ENCODE data around the gene HRG. TPM values are rescaled to one million over a fixed set of nuclear protein-coding genes. Genes with fewer than 3 reads are reported as not detected.

Gene HRG
- total RNA-seq, 1 experiment from 2014 or later: 0.10 TPM

- DNase-seq (ENCODE audit: extremely low read depth, low read depth): no peak
Measured at GRCh38 chr3:186637686-186638085, 28.1 kb upstream of the HRG start.

GRCh38 chr3:186638259-186638658, 27.6 kb upstream of the HRG start:
- DNase-seq (ENCODE audit: extremely low read depth, low read depth): no peak

GRCh38 chr3:186639778-186640472, 25.9 kb upstream of the HRG start, which contains the start of gene FETUB:
FETUB (plus strand) TSS chr3:186640399; CDS start chr3:186640461, 62 bp downstream.
- no peak for DNase-seq (ENCODE audit: extremely low read depth, low read depth)

- DNase-seq (ENCODE audit: extremely low read depth, low read depth): no peak
Measured at GRCh38 chr3:186640473-186640818, 25.4 kb upstream of the HRG start.

GRCh38 chr3:186640929-186641328, 24.9 kb upstream of the HRG start:
- DNase-seq (ENCODE audit: extremely low read depth, low read depth): no peak

GRCh38 chr3:186642014-186642413, 23.8 kb upstream of the HRG start:
- DNase-seq (ENCODE audit: extremely low read depth, low read depth): no peak

GRCh38 chr3:186643493-186643892, 22.3 kb upstream of the HRG start:
- no peak for DNase-seq (ENCODE audit: extremely low read depth, low read depth)

GRCh38 chr3:186644683-186645082, 21.1 kb upstream of the HRG start:
- no peak for DNase-seq (ENCODE audit: extremely low read depth, low read depth)

GRCh38 chr3:186646106-186646505, 19.7 kb upstream of the HRG start:
- DNase-seq (ENCODE audit: extremely low read depth, low read depth): no peak

- DNase-seq (ENCODE audit: extremely low read depth, low read depth): no peak
Measured at GRCh38 chr3:186646841-186647240, 19.0 kb upstream of the HRG start.

GRCh38 chr3:186648851-186649250, 17.0 kb upstream of the HRG start:
- no peak for DNase-seq (ENCODE audit: extremely low read depth, low read depth)

GRCh38 chr3:186651678-186652215, 14.1 kb upstream of the HRG start:
- DNase-seq (ENCODE audit: extremely low read depth, low read depth): no peak

GRCh38 chr3:186653080-186653707, 12.6 kb upstream of the HRG start:
- no peak for DNase-seq (ENCODE audit: extremely low read depth, low read depth)

GRCh38 chr3:186653984-186654383, 11.8 kb upstream of the HRG start:
- peak; percentile 4 for DNase-seq (ENCODE audit: extremely low read depth, low read depth)

- DNase-seq (ENCODE audit: extremely low read depth, low read depth): no peak
Measured at GRCh38 chr3:186663361-186664118, 2.3 kb upstream of the HRG start.

- no peak for DNase-seq (ENCODE audit: extremely low read depth, low read depth)
Measured at GRCh38 chr3:186664119-186664495, 1.7 kb upstream of the HRG start.

- DNase-seq (ENCODE audit: extremely low read depth, low read depth): no peak
Measured at GRCh38 chr3:186664506-186664905, 1.3 kb upstream of the HRG start.

GRCh38 chr3:186668426-186668825, 2.6 kb downstream of the HRG start:
- DNase-seq (ENCODE audit: extremely low read depth, low read depth): no peak

GRCh38 chr3:186669378-186670084, 3.7 kb downstream of the HRG start:
- DNase-seq (ENCODE audit: extremely low read depth, low read depth): peak; percentile 4

- no peak for DNase-seq (ENCODE audit: extremely low read depth, low read depth)
Measured at GRCh38 chr3:186670155-186670554, 4.3 kb downstream of the HRG start.

GRCh38 chr3:186671051-186671450, 5.2 kb downstream of the HRG start:
- no peak for DNase-seq (ENCODE audit: extremely low read depth, low read depth)

All from NCI-H460 (cell line).